Endothelial cell (in vitro differentiated cells): Measurements from ENCODE around the gene KRTAP5-9. TPM values are rescaled to one million over a fixed set of nuclear protein-coding genes. Genes with fewer than 3 reads are reported as not detected.

Experiments used
- DNase-seq: peaks from one replicate; pipeline ENCODE4 v3.0.0; 2021; ENCODE audit warnings: low spot score
- H3K27ac Mint-ChIP-seq: one replicate; pipeline ENCODE4 v1.8.0; 2021; ENCODE audit warnings: mixed read lengths, inconsistent platforms; ENCODE audit not compliant: unreplicated experiment
- H3K27me3 Mint-ChIP-seq: one replicate; pipeline ENCODE4 v1.8.0; 2021; ENCODE audit warnings: mild to moderate bottlenecking, moderate library complexity, mixed read lengths, inconsistent platforms; ENCODE audit not compliant: unreplicated experiment
- H3K36me3 Mint-ChIP-seq: one replicate; pipeline ENCODE4 v1.8.0; 2021; ENCODE audit warnings: mild to moderate bottlenecking, low read depth, mixed read lengths, inconsistent platforms; ENCODE audit not compliant: unreplicated experiment
- H3K4me1 Mint-ChIP-seq: one replicate; pipeline ENCODE4 v1.8.0; 2021; ENCODE audit warnings: mild to moderate bottlenecking, mixed read lengths, inconsistent platforms; ENCODE audit not compliant: unreplicated experiment
- H3K4me3 Mint-ChIP-seq: one replicate; pipeline ENCODE4 v1.8.0; 2021; ENCODE audit warnings: mild to moderate bottlenecking, mixed read lengths, inconsistent platforms; ENCODE audit not compliant: unreplicated experiment
- H3K9me3 Mint-ChIP-seq: one replicate; pipeline ENCODE4 v1.8.0; 2021; ENCODE audit warnings: mixed read lengths, inconsistent platforms; ENCODE audit not compliant: unreplicated experiment
- CTCF ChIP-seq: fragments of 200-600 bp; sonication (generic); IDR thresholded peaks from one replicate; pipeline ENCODE4 v1.5.0; 2021; ENCODE audit warnings: antibody characterized with exemption; ENCODE audit not compliant: unreplicated experiment
- long read RNA-seq: library from polyadenylated mRNA; unstranded; transcript quantifications from one replicate; pipeline ENCODE4 v2.0.0, GENCODE V29; 2020; ENCODE audit not compliant: unreplicated experiment
- total RNA-seq: library from RNA; stranded (reverse); fragmentation: NEBNext Ultra II Directional; extraction: Animal tissue kit (Norgen Biotek cat#: 25700); gene quantifications from one replicate; pipeline ENCODE4 v1.2.1, GENCODE V29; 2021; ENCODE audit not compliant: unreplicated experiment

Gene KRTAP5-9
- 0.80 TPM for total RNA-seq
- long read RNA-seq, result 0 reads

- Mint-ChIP-seq H3K36me3 (no peaks in the 10 kb centered on the region), H3K9me3 (no peaks in the 10 kb centered on the region), H3K4me1 (peaks cover 68% of the 10 kb centered on the region), H3K4me3 (peak within 1 kb of the TSS; percentile 42), H3K27ac (peak within 1 kb of the TSS; percentile 76), H3K27me3 (peaks cover 14% of the 10 kb centered on the region)
- TF ChIP-seq CTCF, result no peak
- no peak for DNase-seq
Observed at GRCh38 chr11:71548120-71548519, at the start of gene KRTAP5-9. KRTAP5-9 (plus strand) TSS chr11:71548420; CDS start chr11:71548658, 238 bp downstream.

GRCh38 chr11:71499125-71499524 is 49.1 kb upstream of the KRTAP5-9 start:
- Mint-ChIP-seq H3K27ac (no peak overlapping the region), H3K4me1 (no peaks in the 10 kb centered on the region), H3K9me3 (no peaks in the 10 kb centered on the region), H3K36me3 (peaks cover 27% of the 10 kb centered on the region), H3K27me3 (peaks cover 9% of the 10 kb centered on the region), H3K4me3 (no peak overlapping the region)
- DNase-seq, result no peak
- no peak for TF ChIP-seq CTCF

- Mint-ChIP-seq H3K27ac (no peak overlapping the region), H3K9me3 (no peaks in the 10 kb centered on the region), H3K36me3 (peaks cover 27% of the 10 kb centered on the region), H3K27me3 (peaks cover 9% of the 10 kb centered on the region), H3K4me1 (peaks cover 1% of the 10 kb centered on the region), H3K4me3 (no peak overlapping the region)
- DNase-seq, result no peak
- no peak for TF ChIP-seq CTCF
Observed at GRCh38 chr11:71499546-71499945, 48.7 kb upstream of the KRTAP5-9 start.

GRCh38 chr11:71500601-71501021 is 47.6 kb upstream of the KRTAP5-9 start:
- no peak for DNase-seq
- no peak for TF ChIP-seq CTCF
- Mint-ChIP-seq H3K36me3 (peaks cover 22% of the 10 kb centered on the region), H3K4me3 (no peak overlapping the region), H3K27me3 (peaks cover 9% of the 10 kb centered on the region), H3K9me3 (no peaks in the 10 kb centered on the region), H3K4me1 (peaks cover 3% of the 10 kb centered on the region), H3K27ac (no peak overlapping the region)

GRCh38 chr11:71501071-71501985 is 46.9 kb upstream of the KRTAP5-9 start:
- DNase-seq, result no peak
- no peak for TF ChIP-seq CTCF

More at GRCh38 chr11:71501071-71501985, 46.9 kb upstream of the KRTAP5-9 start:
- H3K4me3 Mint-ChIP-seq, result no peak overlapping the region
- no peak overlapping the region for H3K27ac Mint-ChIP-seq
- H3K4me1 Mint-ChIP-seq, result peaks cover 3% of the 10 kb centered on the region
- peaks cover 9% of the 10 kb centered on the region for H3K27me3 Mint-ChIP-seq
- H3K9me3 Mint-ChIP-seq, result no peaks in the 10 kb centered on the region
- peaks cover 24% of the 10 kb centered on the region for H3K36me3 Mint-ChIP-seq
